Measurements from ENCODE around the gene INHA.
A peak's percentile ranks its signal among the peaks of the same experiment; 100 is the strongest.

Gene INHA

GRCh38 chr2:219575566-219576504, 3.7 kb downstream of the INHA start:
- DNase-seq = no peak

- no peak for DNase-seq
Measured at GRCh38 chr2:219576505-219577388, 4.6 kb downstream of the INHA start.

- no peak for DNase-seq
Measured at GRCh38 chr2:219578811-219579613, 6.9 kb downstream of the INHA start.

- DNase-seq = no peak
Measured at GRCh38 chr2:219581346-219581745, 9.2 kb downstream of the INHA start.

GRCh38 chr2:219591091-219591490, 19.0 kb downstream of the INHA start:
- no peak for DNase-seq

GRCh38 chr2:219592736-219593135, 20.6 kb downstream of the INHA start:
- no peak for DNase-seq

GRCh38 chr2:219593154-219593553, 21.0 kb downstream of the INHA start:
- DNase-seq = no peak

- DNase-seq = no peak
Measured at GRCh38 chr2:219595256-219595655, 23.1 kb downstream of the INHA start.

GRCh38 chr2:219596954-219597551, 24.9 kb downstream of the INHA start:
- no peak for DNase-seq

GRCh38 chr2:219597552-219598307, 25.6 kb downstream of the INHA start, which contains the start of gene STK11IP:
STK11IP (plus strand) TSS chr2:219597857; CDS start chr2:219598120, 263 bp downstream.
- DNase-seq = peak; percentile 91

GRCh38 chr2:219598308-219599078, 26.4 kb downstream of the INHA start:
- DNase-seq = no peak

GRCh38 chr2:219603771-219604170, 31.7 kb downstream of the INHA start:
- no peak for DNase-seq

- DNase-seq = no peak
Measured at GRCh38 chr2:219605607-219605954, 33.5 kb downstream of the INHA start.

GRCh38 chr2:219607931-219608330, 35.8 kb downstream of the INHA start:
- no peak for DNase-seq

GRCh38 chr2:219608399-219608964, 36.4 kb downstream of the INHA start:
- DNase-seq = no peak

GRCh38 chr2:219609149-219609750, 37.1 kb downstream of the INHA start:
- no peak for DNase-seq

GRCh38 chr2:219611306-219611705, 39.2 kb downstream of the INHA start:
- no peak for DNase-seq

GRCh38 chr2:219611866-219612576, 39.9 kb downstream of the INHA start:
- no peak for DNase-seq

GRCh38 chr2:219612577-219613286, 40.6 kb downstream of the INHA start:
- DNase-seq = no peak

Data from activated CD4-positive, CD25-positive, alpha-beta regulatory T cell treated with anti-CD3 and anti-CD28 coated beads, Interleukin-2, amount 50 U/mL, for 72 hours (primary cell).